Medulla oblongata (tissue), 1 donor: ENCODE measurements around the gene REM2.
A peak's percentile ranks its signal among the peaks of the same experiment; 100 is the strongest.
"Not testable (repeated sequence)": the region's sequence is repeated elsewhere in the genome, so short reads cannot be mapped to it uniquely, and the experiment has no call there.

Experiments
- DNase-seq: peaks from one replicate; pipeline ENCODE4 v3.0.0-alpha.2; 2015; ENCODE audit errors: extremely low spot score

The REM2 gene

DNA sequence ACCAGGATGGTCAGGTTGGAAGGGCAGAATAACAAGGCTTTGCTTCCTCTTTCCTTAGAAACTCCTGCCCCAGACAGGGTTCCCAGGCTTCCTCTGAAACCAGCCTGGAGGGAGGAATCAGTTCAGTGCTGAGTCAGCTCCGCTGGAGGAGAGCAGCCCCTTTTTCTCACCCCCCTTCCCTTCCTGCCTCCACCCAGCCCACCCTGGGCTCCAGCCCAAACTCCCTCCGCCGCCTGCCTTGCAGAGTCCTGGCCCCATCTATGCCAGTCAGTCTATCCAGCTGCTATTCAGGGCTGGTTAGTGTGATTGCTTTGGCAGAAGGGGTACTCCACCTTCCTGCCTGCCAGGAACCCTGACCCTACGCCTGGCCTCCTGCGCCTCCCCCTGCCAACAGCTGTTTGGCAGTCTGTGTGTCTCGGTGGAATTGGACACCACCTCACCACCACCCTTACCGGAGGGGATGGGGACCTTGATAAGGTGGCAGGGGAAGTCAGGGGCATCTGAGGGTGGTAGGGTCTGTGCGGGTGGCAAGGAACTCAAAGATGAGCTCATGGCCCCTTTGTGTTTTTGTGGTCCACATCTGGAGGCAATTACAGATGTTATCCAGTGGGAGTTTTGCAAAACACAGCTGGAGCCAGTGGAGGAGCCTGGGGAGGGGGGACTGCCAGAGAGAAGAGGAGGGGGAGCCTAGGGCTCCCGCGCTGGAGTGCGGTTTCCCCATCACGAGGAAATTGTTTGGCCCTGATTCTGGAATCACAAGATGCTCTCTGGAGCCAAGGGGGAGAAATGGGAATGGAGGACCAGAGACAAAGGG lies 34.5 kb upstream of the REM2 start:
- peak; percentile 58 for DNase-seq

DNA sequence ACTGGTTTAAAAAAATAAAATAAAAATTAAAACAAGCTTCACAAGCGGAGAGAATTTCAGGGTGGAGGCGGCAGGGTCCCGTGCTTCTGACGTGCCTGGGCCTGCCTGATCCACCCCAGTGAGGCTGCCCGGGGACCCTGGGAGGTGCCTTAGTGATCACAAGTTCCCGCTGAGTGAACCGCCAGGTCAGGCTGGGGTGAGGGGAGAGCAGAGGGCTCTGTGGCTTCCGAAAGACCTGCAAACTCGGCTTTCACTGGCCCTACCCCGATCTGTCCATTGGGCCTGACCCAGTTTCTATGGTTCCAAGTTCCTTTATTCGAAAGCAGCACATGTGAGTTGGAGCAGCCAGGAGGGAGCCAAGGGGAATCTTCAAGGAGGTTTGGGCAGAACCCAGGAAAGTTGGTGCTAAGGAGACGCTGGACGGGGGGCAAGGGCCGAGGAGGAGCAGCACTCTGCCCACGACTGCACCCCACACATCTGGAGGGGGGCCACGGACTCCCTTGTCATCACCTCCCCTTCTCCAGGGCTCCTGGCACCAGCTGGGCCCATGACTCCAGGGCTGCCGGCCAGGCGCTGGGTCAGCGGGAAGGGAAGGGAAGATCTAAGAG lies 33.7 kb upstream of the REM2 start:
- DNase-seq = peak; percentile 75

DNA sequence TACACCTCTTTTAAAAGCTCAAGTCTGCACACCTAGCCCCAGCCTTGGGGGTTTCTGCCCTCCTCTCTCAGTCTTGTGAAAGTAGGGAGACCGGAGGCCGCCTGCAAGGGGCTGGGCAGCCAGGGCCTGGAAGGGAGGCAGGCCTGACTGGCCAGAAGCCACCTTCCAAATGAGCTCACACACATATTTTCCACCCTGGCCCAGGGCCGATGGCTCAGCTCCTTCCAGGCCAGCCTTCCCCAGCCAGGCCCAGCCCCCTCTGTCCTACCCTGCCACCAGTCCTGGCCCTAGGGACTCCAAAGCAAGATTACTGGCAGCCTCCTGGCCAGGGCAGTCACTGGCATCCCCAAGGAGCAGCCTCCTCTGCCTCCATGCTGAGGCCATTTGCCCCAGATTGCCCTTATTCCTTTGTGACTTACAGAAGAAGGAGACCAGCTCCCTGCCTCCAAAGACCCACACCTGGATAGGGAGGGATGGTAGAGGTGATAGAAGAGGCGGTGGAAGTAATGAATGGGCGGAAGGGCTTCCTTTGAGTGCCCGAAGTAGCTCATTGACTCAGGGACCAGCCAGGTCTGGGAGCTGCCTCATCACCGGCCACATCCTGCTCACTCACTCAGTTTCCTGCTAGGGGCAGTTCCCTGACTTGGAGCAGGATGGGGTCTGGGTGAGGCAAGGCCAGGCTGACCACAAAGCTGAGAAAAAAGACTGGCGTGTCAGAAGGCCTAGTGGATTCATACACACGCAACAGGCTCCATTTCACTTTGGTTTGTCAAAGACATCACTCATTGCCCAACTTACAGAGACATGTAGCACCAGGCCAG lies 31.9 kb upstream of the REM2 start:
- peak; percentile 86 for DNase-seq

DNA sequence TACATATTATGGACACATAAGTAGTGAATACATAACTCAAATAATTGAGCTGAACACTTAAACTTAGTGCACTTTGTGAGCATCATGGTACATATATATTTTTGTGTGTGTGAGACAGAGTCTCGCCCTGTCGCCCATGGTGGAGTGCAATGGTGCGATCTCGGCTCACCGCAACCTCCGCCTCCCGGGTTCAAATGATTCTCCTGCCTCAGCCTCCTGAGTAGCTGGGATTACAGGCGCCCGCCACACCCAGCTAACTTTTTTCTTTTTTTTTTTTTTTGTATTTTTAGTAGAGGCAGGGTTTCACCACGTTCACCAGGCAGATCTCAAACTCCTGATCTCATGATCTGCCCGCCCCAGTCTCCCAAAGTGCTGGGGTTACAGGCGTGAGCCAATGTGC lies 30.8 kb upstream of the REM2 start:
- DNase-seq = not testable (repeated sequence)

DNA sequence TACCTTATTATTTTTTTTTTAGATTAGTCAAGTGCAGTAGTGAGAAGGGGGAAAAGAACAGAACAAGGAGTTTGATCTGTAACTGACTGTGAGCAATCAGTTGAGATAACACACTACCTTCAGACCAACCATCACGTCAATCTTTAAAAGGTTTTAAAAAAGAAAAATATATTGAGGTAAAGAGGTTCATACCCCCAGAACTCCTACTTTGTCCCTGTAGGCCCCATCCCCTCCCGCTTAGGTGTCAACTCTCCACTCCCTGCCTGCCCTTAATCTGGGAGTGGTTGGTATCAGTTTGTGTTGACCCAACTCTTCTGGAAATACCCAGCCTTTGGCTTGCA lies 30.5 kb upstream of the REM2 start:
- DNase-seq = no peak

DNA sequence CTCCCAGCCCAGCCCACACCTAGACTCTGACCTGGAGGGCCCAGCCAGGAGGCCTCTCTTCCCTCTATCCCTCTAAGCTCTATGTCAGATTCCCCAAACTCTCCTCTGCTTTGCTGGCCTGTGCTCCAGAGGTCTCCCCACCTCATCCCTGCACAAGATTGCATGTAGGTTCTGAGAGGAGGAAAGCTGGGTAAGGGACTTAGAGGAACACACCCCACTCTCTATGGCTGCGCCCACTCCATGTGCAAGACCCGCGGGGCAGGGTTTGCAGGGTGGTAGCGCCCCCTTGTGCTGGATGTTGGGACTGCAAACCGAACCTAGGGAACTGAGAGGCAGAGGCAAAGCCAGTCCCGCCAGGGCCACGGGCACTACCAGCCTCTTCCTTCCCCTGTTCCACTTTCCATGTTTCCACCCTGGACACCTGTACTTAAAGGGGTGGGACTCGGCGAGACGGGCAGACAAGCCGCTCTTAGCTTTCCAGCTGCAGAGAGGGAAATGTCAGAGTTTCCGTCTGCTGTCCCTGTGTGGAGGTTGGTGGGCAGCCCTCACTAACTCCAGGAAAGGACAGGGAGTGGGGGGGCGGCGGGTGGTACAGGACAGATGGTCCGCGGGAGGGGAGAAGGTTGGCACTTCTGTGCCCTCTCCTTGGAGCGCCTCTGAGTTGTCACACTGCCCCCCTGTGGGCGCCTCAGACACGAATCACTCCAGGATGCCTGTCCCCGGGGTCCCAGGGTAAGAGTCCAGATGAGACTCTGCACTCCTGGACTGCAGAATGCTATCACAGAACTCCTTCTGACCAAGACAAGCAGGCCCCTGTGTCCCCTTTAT lies 29.9 kb upstream of the REM2 start:
- DNase-seq = peak; percentile 90

DNA sequence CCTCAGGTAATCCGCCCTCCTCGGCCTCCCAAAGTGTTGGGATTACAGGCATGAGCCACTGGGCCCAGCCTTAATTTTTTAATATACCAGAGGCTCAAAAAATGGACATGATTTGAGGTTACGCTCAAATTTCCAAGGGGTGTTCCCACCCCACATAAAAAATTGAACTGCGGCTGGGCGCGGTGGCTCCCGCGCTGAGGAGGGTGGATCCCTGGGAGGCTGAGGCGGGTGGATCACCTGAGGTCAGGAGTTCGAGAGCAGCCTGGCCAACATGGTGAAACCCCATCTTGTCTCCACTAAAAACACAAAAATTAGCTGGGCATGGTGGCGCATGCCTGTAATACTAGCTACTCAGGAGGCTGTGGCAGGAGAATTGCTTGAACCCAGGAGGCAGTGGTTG lies 28.7 kb upstream of the REM2 start:
- DNase-seq = not testable (repeated sequence)

DNA sequence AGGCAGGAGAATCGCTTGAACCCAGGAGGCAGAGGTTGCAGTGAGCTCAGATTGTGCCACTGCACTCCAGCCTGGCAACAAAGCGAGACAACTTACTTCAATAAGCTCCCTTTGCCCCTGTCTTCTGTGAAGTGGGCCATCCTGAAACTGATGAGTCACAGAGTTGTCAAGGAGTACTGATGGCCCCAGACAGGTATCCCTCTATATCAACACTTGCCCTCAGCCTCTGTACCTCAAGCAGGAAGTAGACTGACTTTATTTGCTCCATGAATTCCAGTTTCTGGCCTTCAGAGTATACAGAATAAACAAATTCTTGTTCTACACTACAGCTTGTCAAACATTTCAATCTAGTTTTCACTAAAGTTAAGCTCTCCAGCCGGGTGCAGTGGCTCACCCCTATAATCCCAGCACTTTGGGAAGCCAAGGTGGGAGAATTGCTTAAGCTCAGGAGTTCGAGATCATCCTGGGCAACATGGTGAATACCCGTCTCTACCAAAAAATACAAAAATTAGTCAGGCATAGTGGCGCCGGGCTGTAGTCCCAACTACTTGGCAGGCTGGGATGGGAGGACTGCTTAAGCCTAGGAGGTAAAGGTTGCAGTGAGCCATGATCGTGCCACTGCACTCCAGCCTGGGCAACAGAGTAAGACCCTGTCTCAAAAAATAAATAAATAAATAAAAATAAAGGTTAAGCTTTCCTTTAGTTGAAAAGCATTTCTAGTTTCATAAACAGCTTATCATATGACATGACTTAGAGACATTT lies 27.9 kb upstream of the REM2 start:
- no peak for DNase-seq

DNA sequence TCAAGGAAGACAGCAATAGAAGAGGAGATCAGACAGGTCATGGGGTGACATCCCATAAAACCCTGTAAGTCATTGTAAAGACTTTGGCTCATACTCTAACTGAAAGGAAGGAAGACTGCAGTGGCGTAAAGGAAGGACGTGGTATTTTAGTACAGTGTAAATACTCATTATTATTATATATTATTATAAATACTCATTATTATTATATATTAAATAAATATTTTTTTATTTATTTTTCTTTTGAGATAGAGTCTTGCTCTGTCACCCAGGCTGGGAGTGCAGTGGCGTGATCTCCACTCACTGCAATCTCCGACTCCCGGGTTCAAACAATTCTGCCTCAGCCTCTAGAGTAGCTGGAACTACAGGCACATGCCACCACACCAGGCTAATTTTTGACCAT lies 26.6 kb upstream of the REM2 start:
- DNase-seq = no peak

DNA sequence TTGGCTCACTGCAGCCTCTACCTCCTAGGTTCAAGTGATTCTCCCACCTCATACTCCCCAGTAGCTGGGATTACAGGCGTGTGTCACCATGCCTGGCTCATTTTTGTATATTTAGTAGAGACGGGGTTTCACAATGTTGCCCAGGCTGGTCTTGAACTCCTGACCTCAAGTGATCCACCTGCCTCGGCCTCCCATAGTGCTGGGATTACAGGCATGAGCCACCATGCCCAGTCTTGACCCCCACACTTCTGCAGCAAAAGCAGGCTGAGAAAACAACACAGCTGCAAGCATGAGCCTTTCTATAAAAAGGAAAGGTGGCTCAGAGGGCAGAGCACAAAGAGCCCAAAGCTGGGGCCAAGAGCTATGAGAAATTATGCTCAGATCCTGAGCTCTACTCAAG lies 22.6 kb upstream of the REM2 start:
- not testable (repeated sequence) for DNase-seq

DNA sequence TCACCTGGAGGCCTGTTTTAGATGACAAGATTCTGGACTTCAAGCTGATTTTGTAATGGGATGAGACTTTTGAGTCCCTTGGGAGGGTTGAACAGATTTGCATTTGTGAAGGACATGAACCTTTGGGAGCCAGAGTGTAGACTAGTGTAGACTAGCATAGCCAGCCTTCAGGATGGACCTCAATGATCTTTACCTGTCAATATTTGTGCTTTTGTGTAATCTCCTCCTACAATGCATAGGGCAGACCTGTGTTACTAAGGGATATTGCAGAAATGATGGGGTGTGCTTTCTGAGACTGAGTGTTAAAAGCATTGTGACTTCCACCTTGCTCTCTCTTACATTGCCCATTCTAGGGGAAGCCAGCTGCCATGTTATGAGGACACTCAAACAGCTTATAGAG lies 21.4 kb upstream of the REM2 start:
- DNase-seq = no peak

DNA sequence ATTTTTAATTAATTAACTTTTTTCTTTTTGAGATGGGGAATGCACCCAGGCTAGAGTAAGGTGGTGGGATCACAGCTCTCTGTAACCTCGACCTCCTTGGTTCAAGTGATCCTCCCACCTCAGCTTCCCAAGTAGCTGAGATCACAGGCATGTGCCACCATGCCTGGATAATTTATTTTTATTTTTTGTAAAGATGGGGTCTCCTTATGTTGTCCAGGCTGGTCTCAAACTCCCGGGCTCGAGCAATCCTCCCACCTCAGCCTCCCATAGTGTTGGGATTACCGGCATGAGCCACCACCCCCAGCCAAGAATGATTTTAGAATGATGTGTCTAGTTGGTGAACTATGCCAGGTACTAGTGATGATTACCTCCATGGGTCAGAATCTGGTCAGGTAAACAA lies 18.0 kb upstream of the REM2 start:
- DNase-seq = no peak

DNA sequence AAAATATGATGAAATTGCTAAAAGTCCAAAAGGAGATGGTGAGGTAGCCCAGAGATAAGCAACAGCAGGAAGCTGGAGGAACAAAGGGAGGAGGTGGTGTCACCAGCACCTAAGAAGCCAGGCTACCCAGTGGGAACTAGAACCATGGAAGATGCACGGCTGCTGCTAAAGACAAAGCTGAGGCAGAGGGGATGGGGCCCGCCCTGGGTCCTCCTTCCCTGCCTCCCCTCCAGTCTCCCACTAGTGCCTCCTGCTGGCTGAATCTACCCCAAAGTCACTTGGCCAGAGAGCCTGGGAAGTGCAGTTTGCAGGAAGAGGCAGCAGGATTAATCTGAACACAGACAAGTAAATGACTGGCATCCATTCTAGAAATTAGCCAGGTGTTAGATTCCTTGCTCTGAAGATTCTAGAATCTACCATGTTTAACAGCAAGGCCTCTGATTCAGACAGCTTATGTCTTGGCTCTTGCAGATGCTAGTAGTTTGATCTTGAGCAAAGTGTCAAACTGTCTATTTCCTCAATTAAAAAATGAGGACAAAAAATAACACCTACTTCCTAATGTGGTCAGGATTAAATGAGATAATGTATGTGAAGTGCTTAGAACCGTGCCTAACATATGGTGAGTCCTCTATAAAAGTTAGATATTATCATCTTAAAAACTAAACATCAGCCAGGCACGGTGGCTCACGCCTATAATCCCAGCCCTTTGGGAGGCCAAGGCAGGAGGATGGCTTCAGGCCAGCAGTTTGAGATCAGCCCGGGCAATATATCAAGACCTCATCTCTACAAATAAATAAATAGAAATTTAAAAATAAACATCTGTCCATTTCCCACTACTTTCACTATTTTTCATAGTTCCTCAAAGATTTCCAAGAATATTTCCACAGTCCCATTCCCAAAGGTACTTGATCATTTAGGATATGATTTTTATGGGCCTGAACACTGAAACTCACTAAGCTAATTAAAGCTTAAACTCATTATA lies 17.3 kb upstream of the REM2 start:
- no peak for DNase-seq

DNA sequence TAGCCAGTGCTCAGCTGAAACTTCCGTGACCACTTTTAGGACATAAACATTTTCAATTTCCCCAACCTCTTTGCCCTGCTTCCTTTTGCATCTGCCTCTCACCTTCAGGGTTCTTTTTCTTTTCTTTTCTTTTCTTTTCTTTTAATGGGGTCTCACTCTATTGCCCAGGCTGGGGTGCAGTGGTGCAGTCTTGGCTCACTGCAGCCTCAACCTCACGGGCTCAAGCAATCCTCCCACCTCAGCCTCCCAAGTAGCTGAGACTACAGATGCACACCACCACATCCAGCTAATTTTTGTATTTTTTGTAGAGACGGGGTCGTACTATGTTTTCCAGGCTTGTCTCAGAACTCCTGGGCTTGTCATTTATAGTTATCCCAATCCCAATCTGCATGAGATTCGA lies 16.1 kb upstream of the REM2 start:
- no peak for DNase-seq

DNA sequence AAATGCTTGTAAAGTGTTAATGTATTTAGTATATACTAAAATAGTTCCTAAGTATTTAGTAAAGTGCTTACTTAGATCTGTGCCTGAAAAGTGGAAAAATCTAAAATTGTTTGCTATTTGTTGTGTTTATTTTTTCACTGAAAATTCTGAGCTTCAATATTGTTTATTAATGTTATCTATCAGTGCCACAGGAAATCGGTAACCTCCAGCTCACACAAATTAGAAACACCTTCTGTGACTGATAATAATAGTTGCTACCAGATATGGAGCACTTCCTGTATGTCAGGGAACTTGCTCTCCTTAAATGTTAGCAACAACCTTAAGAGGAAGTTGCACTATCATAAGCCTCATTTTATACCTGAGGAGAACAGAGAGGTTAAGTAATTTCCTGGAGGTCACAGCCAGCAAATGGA lies 12.2 kb upstream of the REM2 start:
- no peak for DNase-seq

DNA sequence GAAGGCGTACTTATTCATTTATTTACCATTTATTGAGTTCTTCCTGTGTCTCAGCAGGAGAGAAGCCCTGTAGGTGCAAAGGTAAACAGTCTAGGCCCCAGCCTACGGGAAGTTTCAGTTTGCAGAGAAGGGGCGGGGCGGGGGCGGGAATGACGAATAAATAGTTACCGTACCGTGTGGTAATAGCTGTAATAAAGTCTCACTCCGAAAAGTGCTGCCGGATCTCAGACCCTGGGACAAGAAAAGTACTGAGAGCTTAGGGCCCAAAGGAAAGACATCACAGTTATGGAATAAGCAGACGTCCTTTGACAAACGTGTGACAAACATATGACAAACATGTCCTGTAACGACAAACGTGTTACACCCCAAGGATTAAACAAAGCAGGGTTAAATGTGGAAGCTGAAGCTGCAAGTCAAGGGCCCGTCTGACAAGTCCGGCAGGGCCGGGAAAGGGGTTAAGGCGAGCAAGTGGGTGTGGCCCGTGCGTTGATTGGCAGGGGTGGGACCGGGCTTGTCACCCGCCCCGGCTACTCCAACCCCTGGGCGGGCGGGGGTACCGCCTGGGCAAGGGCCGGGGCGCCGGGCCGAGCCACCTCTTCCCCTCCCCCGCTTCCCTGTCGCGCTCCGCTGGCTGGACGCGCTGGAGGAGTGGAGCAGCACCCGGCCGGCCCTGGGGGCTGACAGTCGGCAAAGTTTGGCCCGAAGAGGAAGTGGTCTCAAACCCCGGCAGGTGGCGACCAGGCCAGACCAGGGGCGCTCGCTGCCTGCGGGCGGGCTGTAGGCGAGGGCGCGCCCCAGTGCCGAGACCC lies 11.6 kb upstream of the REM2 start, which contains the start of gene LRP10:
LRP10 (plus strand) TSS at position 517 of the 809 bp plus-strand sequence. CDS start 564 bp downstream, outside the sequence.
- DNase-seq = peak; percentile 97

DNA sequence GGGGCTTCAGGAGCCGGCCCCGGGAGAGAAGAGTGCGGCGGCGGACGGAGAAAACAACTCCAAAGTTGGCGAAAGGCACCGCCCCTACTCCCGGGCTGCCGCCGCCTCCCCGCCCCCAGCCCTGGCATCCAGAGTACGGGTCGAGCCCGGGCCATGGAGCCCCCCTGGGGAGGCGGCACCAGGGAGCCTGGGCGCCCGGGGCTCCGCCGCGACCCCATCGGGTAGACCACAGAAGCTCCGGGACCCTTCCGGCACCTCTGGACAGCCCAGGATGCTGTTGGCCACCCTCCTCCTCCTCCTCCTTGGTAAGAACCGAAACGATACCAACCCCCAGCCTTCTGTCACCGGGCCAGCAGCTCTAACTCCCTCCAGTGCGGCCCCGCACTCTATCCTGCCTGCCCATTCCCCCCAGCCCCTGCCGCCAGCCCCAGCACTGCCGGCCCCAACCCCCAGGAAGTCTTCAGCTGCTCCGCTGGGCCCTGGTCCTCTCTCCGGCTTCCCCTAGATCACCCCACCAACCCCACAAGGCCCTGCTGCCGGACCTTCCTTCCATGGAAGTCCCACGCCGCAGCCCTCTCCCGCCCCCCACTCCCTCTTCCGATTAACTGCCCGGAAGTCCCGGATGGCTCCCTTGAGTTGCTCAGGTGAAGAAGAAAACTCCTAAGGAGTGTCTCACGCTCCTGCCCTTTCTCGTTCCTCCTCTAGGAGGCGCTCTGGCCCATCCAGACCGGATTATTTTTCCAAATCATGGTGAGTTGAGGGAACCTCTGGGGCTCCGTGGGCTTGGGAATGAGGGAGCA lies 10.8 kb upstream of the REM2 start:
- DNase-seq = peak; percentile 91
